GM13976 (cell line): Measurements from ENCODE around the gene TRPV3.

ENCODE experiments used
- DNase-seq: peaks from one replicate; pipeline ENCODE4 v3.0.0; 2012; ENCODE audit warnings: low spot score
- in situ Hi-C: fragments of 300-500 bp; cut with MboI; formaldehyde crosslinking; loops from one replicate; pipeline ENCODE4 v1.12.0; 2022; ENCODE audit warnings: low sequenced_read_pairs, mixed read lengths, inconsistent platforms; ENCODE audit not compliant: unreplicated experiment
- TF ChIP-seq, protein P1 (sequence below): IDR thresholded peaks from 2 replicates; pipeline ENCODE4 v1.5.1; 2012; ENCODE audit warnings: borderline replicate concordance, mild to moderate bottlenecking; ENCODE audit not compliant: insufficient read depth; ENCODE audit errors: extremely low read depth, missing control alignments, control extremely low read depth

Gene TRPV3

DNA sequence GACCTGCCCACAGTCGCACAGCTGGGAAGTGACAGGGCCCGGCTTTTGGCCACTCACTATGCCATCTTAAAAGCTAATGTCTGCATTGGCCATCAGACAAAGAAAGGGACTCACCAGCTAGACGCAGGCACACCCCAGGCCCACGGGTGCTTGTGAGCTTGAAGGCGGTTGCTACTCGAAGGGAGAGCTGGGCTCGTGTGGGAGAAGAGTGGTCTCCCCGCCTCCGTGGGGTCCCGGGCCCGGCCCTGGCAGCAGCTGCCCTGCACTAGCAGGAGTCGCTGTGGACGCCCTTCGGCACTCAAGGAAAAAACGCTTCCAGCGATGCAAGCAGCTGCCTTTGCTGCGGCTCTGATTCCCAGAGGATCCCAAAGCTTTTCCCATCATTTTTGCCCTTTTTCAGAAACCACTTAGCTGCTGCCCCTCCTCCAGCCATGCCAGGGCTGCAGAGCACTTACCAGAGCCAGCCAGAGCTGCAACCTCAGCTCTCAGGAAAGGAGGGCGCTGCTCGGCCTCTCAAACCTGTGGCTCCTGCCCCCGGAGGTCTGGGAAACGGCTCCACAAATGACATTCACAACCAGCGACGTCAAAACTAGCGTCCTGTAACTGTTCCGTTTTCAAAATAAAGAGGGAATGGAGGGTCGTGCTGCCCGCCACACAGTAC, 39.3 kb upstream of the TRPV3 start:
- TF ChIP-seq, protein P1, sequence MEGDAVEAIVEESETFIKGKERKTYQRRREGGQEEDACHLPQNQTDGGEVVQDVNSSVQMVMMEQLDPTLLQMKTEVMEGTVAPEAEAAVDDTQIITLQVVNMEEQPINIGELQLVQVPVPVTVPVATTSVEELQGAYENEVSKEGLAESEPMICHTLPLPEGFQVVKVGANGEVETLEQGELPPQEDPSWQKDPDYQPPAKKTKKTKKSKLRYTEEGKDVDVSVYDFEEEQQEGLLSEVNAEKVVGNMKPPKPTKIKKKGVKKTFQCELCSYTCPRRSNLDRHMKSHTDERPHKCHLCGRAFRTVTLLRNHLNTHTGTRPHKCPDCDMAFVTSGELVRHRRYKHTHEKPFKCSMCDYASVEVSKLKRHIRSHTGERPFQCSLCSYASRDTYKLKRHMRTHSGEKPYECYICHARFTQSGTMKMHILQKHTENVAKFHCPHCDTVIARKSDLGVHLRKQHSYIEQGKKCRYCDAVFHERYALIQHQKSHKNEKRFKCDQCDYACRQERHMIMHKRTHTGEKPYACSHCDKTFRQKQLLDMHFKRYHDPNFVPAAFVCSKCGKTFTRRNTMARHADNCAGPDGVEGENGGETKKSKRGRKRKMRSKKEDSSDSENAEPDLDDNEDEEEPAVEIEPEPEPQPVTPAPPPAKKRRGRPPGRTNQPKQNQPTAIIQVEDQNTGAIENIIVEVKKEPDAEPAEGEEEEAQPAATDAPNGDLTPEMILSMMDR, result no peak
- in situ Hi-C loops, result no loop called here
- no peak for DNase-seq

DNA sequence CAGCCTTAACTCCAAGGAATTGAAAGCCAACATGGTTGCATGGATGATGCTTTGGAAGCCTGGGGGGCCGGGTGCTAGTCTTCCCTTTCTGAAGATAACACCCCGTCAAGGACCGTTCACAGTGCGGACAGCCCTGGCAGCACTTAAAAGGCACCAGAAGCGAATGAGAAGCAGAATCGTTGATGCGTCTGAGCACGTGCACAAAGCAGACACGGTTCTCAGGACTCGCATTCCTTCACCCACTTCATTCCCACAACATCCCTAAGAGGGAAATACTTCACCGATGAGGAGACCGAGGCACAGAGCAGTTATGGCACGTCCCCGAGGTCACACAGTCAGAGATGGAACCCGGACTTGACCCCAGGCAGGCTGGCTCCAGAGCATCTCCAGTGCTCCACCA, 37.4 kb upstream of the TRPV3 start:
- in situ Hi-C loops, result loop anchor here (5.0 kb wide), 1 partner anchor 47 kb away; no protein-coding TSS in a partner anchor
- TF ChIP-seq, protein P1, result no peak
- no peak for DNase-seq

DNA sequence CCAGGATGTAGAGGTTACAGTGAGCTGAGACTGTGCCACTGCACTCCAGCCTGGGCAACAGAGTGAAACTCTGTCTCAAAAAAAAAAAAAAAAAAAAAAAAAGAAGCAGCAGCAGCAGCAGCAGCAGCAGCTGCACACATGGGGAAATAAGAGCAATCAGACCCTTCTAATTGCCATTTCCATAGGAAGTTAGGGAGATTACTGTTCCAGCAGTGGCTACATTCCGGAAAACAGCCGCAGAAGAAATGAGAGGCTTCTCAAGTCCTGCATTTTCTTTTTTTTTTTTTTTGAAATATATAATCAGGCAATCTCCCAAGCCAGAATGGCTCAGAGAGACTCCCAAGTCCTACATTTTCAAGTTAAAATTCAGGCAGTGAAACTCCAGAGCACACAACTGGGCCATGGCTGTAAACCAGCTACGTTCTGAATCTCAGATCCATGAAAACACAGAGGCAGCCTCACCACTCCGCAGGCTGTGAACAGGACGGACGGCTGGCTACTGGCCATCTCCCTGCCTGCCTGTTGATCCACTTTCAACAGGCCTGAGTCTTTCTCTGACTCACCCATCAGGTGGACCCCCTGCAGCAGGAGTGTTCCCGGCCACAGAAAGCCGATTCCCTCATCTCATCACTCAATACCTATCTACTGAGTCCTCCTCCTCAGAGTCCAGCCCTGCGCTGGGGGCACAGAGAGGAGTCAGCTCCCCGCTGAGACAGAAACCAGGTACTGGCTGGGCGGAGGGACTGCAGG, 36.6 kb upstream of the TRPV3 start:
- DNase-seq, result no peak
- TF ChIP-seq, protein P1, result no peak
- in situ Hi-C loops, result loop anchor here (5.0 kb wide), 1 partner anchor 48 kb away; no protein-coding TSS in a partner anchor

DNA sequence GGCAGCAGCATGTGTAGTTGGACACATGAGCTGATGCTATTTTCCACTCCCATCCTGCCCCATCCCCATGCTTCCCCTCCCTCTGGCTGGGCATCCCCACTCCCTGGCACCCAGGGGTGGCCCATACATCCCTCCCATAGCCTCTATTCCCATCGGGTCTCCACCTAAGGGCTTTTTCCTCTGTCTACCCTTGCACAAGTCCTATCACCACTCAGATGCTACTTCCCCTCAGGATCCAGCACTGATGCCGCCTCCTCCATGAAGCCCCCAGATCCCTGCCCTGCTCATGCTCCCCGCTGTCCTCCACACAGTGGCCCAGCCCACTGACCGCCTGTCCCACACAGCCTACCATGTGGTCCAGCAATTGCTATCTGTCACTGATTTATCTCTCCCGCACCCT, 35.8 kb upstream of the TRPV3 start:
- no peak for DNase-seq
- TF ChIP-seq, protein P1, result no peak
- in situ Hi-C loops, result loop anchor here (5.0 kb wide), 1 partner anchor 49 kb away; no protein-coding TSS in a partner anchor

DNA sequence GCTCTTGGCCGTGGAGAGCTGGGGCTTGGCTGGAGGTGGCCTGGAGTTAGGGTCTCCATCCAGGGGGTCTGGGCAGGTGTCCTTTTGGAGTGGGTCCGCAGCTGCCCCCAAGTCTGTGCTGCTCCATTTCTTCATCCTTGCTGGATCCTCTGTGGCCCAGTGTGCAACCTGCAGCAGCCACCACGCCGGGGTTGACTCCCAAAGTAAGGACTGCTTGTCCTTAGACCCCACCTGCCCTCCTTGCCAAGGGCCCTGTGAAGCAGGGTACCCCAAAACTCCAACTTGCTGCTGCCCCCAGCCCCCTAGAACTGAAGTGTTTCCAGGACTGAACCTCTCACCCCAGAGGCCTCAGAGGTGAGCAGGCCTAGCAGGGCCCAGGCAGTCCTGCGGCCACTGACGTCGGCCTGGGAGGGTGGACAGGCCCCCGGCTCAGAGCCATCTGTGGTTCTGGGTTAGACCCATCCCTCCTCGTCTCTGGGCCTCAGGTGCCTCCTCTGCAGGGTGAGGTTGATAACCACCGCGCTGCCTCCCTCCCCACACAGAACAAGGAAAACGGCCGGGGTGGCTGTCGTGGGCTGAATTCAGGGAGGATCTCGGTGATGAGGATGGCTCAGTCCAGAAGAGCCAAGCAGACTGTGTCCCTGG, 34.7 kb upstream of the TRPV3 start:
- in situ Hi-C loops, result loop anchor here (5.0 kb wide), 1 partner anchor 50 kb away; no protein-coding TSS in a partner anchor
- DNase-seq, result no peak
- TF ChIP-seq, protein P1, result no peak

DNA sequence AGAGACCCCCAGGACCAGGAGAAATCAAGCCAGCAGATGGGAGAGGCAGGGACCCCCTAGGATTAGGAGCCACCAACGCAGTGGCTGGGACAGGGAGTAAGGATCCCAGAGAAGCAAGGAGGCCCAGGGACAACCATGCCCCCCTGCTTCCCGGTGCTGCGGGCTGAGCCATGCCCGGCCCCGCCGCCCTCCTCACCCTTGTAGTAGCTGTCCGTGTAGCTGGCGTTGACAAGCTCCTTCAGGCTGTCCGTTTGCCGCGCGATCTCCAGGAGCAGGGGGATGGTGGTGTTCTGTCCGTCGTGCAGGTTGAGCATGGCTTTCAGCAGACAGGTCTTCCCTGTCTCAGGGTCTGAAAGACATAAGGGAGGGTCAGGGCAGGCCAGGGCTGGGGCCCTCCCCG, 33.2 kb upstream of the TRPV3 start:
- DNase-seq, result no peak
- TF ChIP-seq, protein P1, result no peak
- in situ Hi-C loops, result loop anchor here (5.0 kb wide), 1 partner anchor 52 kb away; no protein-coding TSS in a partner anchor
